ENCODE results near the gene BMP2K.

GRCh38 chr4:78788007-78788889 lies 12.1 kb downstream of the BMP2K start:
- TF ChIP-seq CTCF (IDR thresholded peaks at IDR 0.05; ENCODE audit: control extremely low read depth in 1 of 3, insufficient read depth in 1 of 3, low read depth in 1 of 3, low read length in 3 of 3) (no peak), ATF3 (IDR thresholded peaks at IDR 0.05; ENCODE audit: insufficient read depth, low read depth, low read length) (no peak), POLR2A (IDR thresholded peaks at IDR 0.05; ENCODE audit: control extremely low read depth in 1 of 2, low read depth in 2 of 2, low read length in 2 of 2) (no peak), RAD21 (IDR thresholded peaks at IDR 0.05 in 1 of 2, conservative IDR thresholded peaks at IDR 0.05 in 1 of 2; ENCODE audit: low read depth in 2 of 2, low read length in 2 of 2) (no peak), EP300 (IDR thresholded peaks at IDR 0.05; ENCODE audit: borderline replicate concordance in 1 of 2, low read depth in 2 of 2, low read length in 2 of 2) (no peak), SAP30 (IDR thresholded peaks at IDR 0.05; ENCODE audit: insufficient read depth, insufficient replicate concordance, low read length) (no peak), CEBPB (IDR thresholded peaks at IDR 0.05; ENCODE audit: low read depth, low read length) (no peak)
- TF ChIP-seq, protein P1, sequence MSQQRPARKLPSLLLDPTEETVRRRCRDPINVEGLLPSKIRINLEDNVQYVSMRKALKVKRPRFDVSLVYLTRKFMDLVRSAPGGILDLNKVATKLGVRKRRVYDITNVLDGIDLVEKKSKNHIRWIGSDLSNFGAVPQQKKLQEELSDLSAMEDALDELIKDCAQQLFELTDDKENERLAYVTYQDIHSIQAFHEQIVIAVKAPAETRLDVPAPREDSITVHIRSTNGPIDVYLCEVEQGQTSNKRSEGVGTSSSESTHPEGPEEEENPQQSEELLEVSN (IDR thresholded peaks at IDR 0.05) = no peak
- TF ChIP-seq, protein P2, sequence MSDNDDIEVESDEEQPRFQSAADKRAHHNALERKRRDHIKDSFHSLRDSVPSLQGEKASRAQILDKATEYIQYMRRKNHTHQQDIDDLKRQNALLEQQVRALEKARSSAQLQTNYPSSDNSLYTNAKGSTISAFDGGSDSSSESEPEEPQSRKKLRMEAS (IDR thresholded peaks at IDR 0.05) = no peak
